Measurements from ENCODE around the gene CPED1. TPM values are rescaled to one million over a fixed set of nuclear protein-coding genes. Genes with fewer than 3 reads are reported as not detected.

The CPED1 gene
- total RNA-seq, result 0.50 TPM in 1 of 2 replicates, not detected in the other

DNA sequence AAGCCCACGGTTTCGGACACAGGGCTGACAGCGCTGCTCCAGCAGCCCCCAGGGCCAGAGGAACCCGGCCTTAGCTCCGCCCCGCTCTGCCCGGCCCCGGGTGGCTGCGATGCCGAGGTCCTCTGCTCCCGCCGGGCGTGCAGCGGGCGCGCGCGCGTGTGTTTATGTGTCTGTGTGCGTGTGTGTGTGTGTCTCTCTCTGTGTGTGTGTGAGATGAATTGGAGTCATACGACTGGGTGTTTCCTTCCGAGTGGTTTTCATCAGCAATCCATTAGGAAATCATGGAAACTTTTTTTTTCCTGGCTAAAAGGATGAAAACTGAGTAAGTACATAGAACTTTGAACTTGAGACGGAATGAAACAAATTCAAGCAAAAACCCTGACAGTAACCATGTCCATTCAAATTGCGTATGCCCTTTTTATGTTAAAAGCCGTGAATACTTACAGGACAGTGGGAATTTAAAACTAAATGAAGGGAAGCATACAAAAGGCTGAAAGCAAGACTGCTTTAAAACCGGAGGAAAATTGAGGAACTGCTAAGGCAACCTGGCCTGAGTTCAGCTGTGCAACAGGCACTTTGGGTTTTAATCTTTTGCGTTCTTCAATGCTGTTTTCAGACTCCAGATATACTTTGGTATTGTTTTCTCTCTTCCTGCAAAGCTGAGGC is at the start of gene CPED1:
Gene CPED1, plus strand, starts transcription at position 121 of the 666 bp plus-strand sequence. CDS start 911 bp downstream, outside the sequence.

DNA sequence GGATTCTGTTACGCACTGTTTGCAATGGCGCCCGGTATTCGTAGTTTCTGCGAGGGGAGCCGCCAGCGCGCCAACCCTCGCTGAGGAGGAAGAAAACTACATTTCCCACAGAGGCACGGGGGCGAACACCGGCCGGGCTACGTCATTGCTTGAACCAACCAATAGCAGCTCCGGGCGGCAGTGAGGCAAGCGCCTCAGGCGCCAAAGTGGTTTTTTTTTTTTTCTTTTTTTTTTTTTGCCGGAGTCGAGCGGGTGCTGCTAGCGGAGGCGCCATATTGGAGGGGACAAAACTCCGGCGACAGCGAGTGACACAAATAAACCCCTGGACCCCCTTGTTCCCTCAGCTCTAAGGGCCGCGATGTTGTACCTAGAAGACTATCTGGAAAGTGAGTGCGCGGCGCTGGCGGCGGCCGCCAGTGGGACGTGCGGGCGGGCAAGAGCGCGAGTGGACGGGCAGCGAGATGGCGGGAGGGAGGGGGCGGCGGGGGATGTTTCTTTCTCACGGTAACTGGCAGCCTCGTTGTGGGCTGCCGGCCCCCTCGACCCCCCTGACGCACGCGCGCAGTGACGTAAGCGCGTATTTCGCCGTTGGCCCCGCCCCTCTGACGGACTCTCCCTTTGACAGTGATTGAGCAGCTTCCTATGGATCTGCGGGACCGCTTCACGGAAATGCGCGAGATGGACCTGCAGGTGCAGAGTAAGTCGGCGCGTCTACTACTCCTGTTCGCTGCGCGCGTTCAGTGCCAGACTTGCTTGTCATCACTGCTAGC is 37.8 kb upstream of the CPED1 start, which contains the start of gene ING3:
Gene ING3, plus strand, starts transcription at position 239 of the 770 bp plus-strand sequence. Its CDS starts 120 bp downstream, at position 359.

DNA sequence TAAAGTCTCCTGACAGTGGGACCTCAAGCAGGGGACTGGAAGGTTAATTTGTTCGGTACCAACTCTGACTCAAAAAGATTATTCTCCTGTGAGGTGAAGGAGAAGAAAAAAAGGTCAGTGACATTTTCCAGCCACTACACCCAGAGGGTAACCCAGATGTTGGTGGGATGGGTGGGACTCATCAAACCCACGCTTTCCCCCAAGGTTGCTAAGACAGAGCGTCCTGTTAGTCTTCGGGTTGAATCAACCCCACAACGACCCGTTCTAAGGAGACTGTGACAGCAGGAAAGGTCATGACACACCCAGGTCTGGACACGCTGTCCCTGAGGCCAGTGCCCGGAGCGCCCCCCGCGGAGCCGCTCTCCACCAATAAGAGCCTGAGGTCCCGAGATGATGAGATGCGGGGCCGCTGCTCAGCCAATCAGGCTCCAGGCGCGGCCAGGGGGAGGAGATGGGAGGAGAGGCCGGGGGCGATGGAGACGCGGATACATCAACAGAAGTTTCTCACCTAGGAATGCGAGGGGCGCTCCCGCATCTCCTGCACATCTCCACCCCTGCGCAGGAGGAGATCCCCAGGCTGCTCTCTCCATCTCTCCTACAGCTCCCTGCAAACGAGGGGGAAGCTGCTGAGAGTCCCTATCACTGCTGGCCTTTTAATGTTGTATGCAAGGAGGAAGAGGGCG is 340.1 kb downstream of the CPED1 start, which contains the start of gene WNT16:
Gene WNT16, plus strand, starts transcription at position 493 of the 683 bp plus-strand sequence. CDS start 293 bp downstream, outside the sequence.

Other genes starting within 250 kb of the CPED1 start
- gene TSPAN12, start 130.6 kb upstream of the CPED1 start, total RNA-seq, result 1.0 and 2.1 TPM in 2 replicates
- gene ING3, start 37.9 kb upstream of the CPED1 start, total RNA-seq, result 10.2 and 15.7 TPM in 2 replicates